A673 (cell line): ENCODE results near the gene PGC. TPM values are rescaled to one million over a fixed set of nuclear protein-coding genes. Genes with fewer than 3 reads are reported as not detected.

ENCODE experiments used
- BruUV-seq: library from RNA; stranded (reverse); fragments of 400-500 nt; replicated peaks from 2 replicates; lab custom pipeline; 2021; lab: Mats Ljungman, UMichigan
- CTCF ChIA-PET: fragments of 300-600 bp; sonication (Branson Sonifier 250); formaldehyde crosslinking; loops from one replicate; lab custom pipeline; 2022; ENCODE audit warnings: antibody characterized with exemption; lab: Charles Lee
- POLR2A ChIA-PET: fragments of 300-600 bp; sonication (Branson Sonifier 250); formaldehyde crosslinking; loops from one replicate; lab custom pipeline; 2022; ENCODE audit warnings: antibody characterized with exemption; ENCODE audit not compliant: low non-redundant PET; lab: Charles Lee
- DNase-seq: peaks from one replicate; pipeline ENCODE4 v3.0.0-alpha.2; 2015; ENCODE audit warnings: low spot score
- H3K27ac ChIP-seq: fragments of 200-600 bp; sonication (generic); 2 replicates; pipeline ENCODE4 v1.5.1; 2016; ENCODE audit warnings: mixed run types, low read depth, mild to moderate bottlenecking, mixed read lengths, antibody characterized with exemption, low read length; ENCODE audit not compliant: poor library complexity, severe bottlenecking
- H3K27me3 ChIP-seq: fragments of 200-600 bp; sonication (generic); replicated peaks from 2 replicates; pipeline ENCODE4 v1.6.1; 2017; ENCODE audit warnings: mixed run types, low read depth, mild to moderate bottlenecking, mixed read lengths, antibody characterized with exemption, low read length; ENCODE audit not compliant: insufficient read depth, poor library complexity
- H3K36me3 ChIP-seq: fragments of 200-600 bp; sonication (generic); 2 replicates; pipeline ENCODE4 v1.6.1; 2016; ENCODE audit warnings: mixed run types, mild to moderate bottlenecking, mixed read lengths, antibody characterized with exemption, low read length; ENCODE audit not compliant: insufficient read depth, poor library complexity, severe bottlenecking
- H3K4me1 ChIP-seq: fragments of 200-600 bp; sonication (generic); 2 replicates; pipeline ENCODE4 v1.6.1; 2017; ENCODE audit warnings: mixed run types, mild to moderate bottlenecking, mixed read lengths, antibody characterized with exemption, low read length; ENCODE audit not compliant: insufficient read depth, poor library complexity, severe bottlenecking
- H3K4me3 ChIP-seq: fragments of 200-600 bp; sonication (generic); 2 replicates; pipeline ENCODE4 v1.5.1; 2016; ENCODE audit warnings: low read depth, mixed run types, mild to moderate bottlenecking, mixed read lengths, low read length; ENCODE audit not compliant: poor library complexity, severe bottlenecking
- H3K9me3 ChIP-seq: fragments of 200-600 bp; sonication (generic); 2 replicates; pipeline ENCODE4 v1.6.1; 2016; ENCODE audit warnings: mixed run types, low read depth, mild to moderate bottlenecking, mixed read lengths, antibody characterized with exemption, low read length; ENCODE audit not compliant: poor library complexity, severe bottlenecking
- CTCF ChIP-seq: fragments of 300-800, 200-600 bp; sonication (generic); conservative IDR thresholded peaks from 2 replicates; pipeline ENCODE4 v1.5.1; 2017; ENCODE audit warnings: low read depth, mild to moderate bottlenecking, antibody characterized with exemption, low read length, moderate library complexity, mixed read lengths
- EZH2 ChIP-seq: fragments of 200-600 bp; sonication (generic); IDR thresholded peaks from 2 replicates; pipeline ENCODE4 v1.6.1; 2017; ENCODE audit warnings: borderline replicate concordance, low read depth, mild to moderate bottlenecking, mixed read lengths, antibody characterized with exemption, low read length; ENCODE audit not compliant: poor library complexity, severe bottlenecking
- intact Hi-C: fragments of 100-400 bp; cut with micrococcal nuclease; formaldehyde crosslinking; loops from one replicate; pipeline ENCODE4 v1.10.0; 2022; ENCODE audit not compliant: unreplicated experiment
- total RNA-seq: library from RNA; stranded (reverse); gene quantifications from 2 replicates; pipeline ENCODE4 v1.2.3, GENCODE V29; 2021

Gene PGC
- total RNA-seq, 1 experiment from 2014 or later = not detected

- Histone ChIP-seq H3K27me3 (no peaks in the 10 kb centered on the region), H3K9me3 (no peaks in the 10 kb centered on the region), H3K27ac (no peak overlapping the region), H3K4me1 (no peaks in the 10 kb centered on the region), H3K4me3 (no peak overlapping the region), H3K36me3 (peaks cover 7% of the 10 kb centered on the region)
- intact Hi-C loops = loop anchor here (10.0 kb wide), 2 partner anchors 66 to 166 kb away; no protein-coding TSS in a partner anchor
- TF ChIP-seq CTCF = no peak
- no peak for TF ChIP-seq EZH2
- ChIA-PET CTCF (no interaction called here), POLR2A (no interaction called here)
- DNase-seq = no peak
- no TSS peak for BruUV-seq
These were observed 23.3 kb upstream of the PGC start for GRCh38 chr6:41770381-41771057.

- CTCF ChIA-PET = no interaction called here
These were observed 22.2 kb upstream of the PGC start for GRCh38 chr6:41769376-41769775.

GRCh38 chr6:41768545-41769308, 21.5 kb upstream of the PGC start:
- no peak overlapping the region for H3K27ac ChIP-seq
- CTCF ChIA-PET = no interaction called here
- DNase-seq = no peak
- TF ChIP-seq CTCF (no peak), EZH2 (no peak)
- H3K4me1 ChIP-seq = no peaks in the 10 kb centered on the region
- H3K36me3 ChIP-seq = no peaks in the 10 kb centered on the region
- no peaks in the 10 kb centered on the region for H3K27me3 ChIP-seq
- no peak overlapping the region for H3K4me3 ChIP-seq
- H3K9me3 ChIP-seq = no peaks in the 10 kb centered on the region
- BruUV-seq = no TSS peak
- POLR2A ChIA-PET = no interaction called here
- intact Hi-C loops = no loop called here

More at GRCh38 chr6:41769376-41769775, 22.2 kb upstream of the PGC start:
- BruUV-seq = no TSS peak
- no peak overlapping the region for H3K4me3 ChIP-seq
- intact Hi-C loops = no loop called here
- H3K4me1 ChIP-seq = no peaks in the 10 kb centered on the region
- no peaks in the 10 kb centered on the region for H3K9me3 ChIP-seq
- H3K36me3 ChIP-seq = no peaks in the 10 kb centered on the region
- H3K27ac ChIP-seq = no peak overlapping the region
- POLR2A ChIA-PET = no interaction called here
- no peak for TF ChIP-seq CTCF
- no peak for TF ChIP-seq EZH2
- H3K27me3 ChIP-seq = no peaks in the 10 kb centered on the region
- DNase-seq = no peak
